ENCODE results near the gene KIF11.

Gene KIF11

DNA sequence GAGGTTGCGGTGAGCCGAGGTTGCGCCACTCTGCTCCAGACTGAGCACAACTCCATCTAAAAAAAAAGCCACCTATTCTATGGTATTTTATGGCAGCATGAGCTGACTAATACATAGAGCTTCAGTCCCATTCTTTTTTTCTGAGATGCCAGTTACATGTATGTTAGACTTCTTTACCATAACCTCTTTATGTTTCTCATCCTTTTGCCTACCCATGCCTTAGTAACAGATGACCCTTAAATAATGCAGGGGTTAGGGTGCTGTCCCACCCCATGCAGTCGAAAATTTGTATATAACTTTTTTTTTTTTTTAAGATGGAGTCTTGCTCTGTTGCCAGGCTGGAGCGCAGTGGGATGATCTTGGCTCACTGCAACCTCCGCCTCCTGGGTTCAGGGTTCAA is 74.1 kb downstream of the KIF11 start:
- no peak overlapping the region for H3K4me3 ChIP-seq (replicated peaks; ENCODE audit: low read depth, low read length)
- DNase-seq (ENCODE audit: extremely low read depth, insufficient read length), result no peak
- no peak for TF ChIP-seq CTCF (IDR thresholded peaks at IDR 0.05; ENCODE audit: insufficient read depth, low read length, poor library complexity, severe bottlenecking)
- no peaks in the 10 kb centered on the region for H3K36me3 ChIP-seq (ENCODE audit: control insufficient read depth, insufficient read depth, low read length)
- no peaks in the 10 kb centered on the region for H3K27me3 ChIP-seq (replicated peaks; ENCODE audit: control insufficient read depth, insufficient read depth, low read length)

DNA sequence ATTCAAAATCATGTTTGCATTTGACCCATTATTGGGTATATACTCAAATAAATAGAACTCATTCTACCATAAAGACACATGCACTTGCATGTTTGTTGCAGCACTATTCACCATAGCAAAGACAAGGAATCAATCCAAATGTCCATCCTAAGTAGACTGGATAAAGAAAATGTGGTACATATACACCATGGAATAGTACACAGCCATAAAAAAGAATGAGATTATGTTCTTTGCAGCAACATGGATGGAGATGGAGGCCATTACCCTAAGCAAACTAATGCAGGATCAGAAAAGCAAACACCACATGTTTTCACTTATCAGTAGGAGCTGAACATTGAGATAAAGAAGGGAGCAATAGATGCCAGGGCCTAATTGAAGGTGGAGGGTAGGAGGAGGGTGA is 84.8 kb downstream of the KIF11 start:
- H3K36me3 ChIP-seq (ENCODE audit: control insufficient read depth, insufficient read depth, low read length), result no peaks in the 10 kb centered on the region
- H3K27me3 ChIP-seq (replicated peaks; ENCODE audit: control insufficient read depth, insufficient read depth, low read length), result no peaks in the 10 kb centered on the region
- H3K4me3 ChIP-seq (replicated peaks; ENCODE audit: low read depth, low read length), result no peak overlapping the region
- no peak for TF ChIP-seq CTCF (IDR thresholded peaks at IDR 0.05; ENCODE audit: insufficient read depth, low read length, poor library complexity, severe bottlenecking)
- no peak for DNase-seq (ENCODE audit: extremely low read depth, insufficient read length)

GRCh38 chr10:92678206-92678605 is 85.3 kb downstream of the KIF11 start:
- no peak for TF ChIP-seq CTCF (IDR thresholded peaks at IDR 0.05; ENCODE audit: insufficient read depth, low read length, poor library complexity, severe bottlenecking)
- Histone ChIP-seq H3K27me3 (replicated peaks; ENCODE audit: control insufficient read depth, insufficient read depth, low read length) (no peaks in the 10 kb centered on the region), H3K36me3 (ENCODE audit: control insufficient read depth, insufficient read depth, low read length) (no peaks in the 10 kb centered on the region), H3K4me3 (replicated peaks; ENCODE audit: low read depth, low read length) (no peak overlapping the region)
- no peak for DNase-seq (ENCODE audit: extremely low read depth, insufficient read length)

DNA sequence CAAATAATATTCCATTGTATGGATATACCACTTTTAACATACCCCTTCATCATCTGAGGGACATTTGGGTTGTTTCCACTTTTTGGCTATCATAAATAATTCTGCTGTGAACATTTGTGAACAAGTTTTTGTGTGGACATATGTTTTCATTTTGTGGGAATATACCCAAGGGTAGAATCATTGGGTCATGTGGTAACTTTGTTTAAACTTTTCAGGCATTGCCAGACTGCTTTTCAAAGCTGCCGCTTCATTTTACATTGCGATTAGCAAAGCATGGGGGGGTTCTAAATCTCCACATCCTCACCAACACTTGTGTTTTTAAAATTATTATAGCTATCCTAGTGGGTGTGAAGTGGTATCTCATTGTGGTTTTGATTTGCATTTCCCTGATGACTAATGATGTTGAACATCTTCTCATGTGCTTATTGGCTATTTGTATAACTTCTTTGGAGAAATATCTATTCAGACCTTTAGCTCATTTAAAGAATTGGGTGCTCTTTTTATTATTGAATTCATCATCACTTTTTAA is 88.4 kb downstream of the KIF11 start:
- Histone ChIP-seq H3K27me3 (replicated peaks; ENCODE audit: control insufficient read depth, insufficient read depth, low read length) (no peaks in the 10 kb centered on the region), H3K4me3 (replicated peaks; ENCODE audit: low read depth, low read length) (no peak overlapping the region), H3K36me3 (ENCODE audit: control insufficient read depth, insufficient read depth, low read length) (no peaks in the 10 kb centered on the region)
- TF ChIP-seq CTCF (IDR thresholded peaks at IDR 0.05; ENCODE audit: insufficient read depth, low read length, poor library complexity, severe bottlenecking), result no peak
- DNase-seq (ENCODE audit: extremely low read depth, insufficient read length), result no peak

- H3K27me3 ChIP-seq (replicated peaks; ENCODE audit: control insufficient read depth, insufficient read depth, low read length), result no peaks in the 10 kb centered on the region; the same call in 1 of the 2 replicates
- H3K4me3 ChIP-seq (replicated peaks; ENCODE audit: low read depth, low read length), result no peak overlapping the region
- DNase-seq (ENCODE audit: extremely low read depth, insufficient read length), result no peak
- TF ChIP-seq CTCF (IDR thresholded peaks at IDR 0.05; ENCODE audit: insufficient read depth, low read length, poor library complexity, severe bottlenecking), result no peak
- no peaks in the 10 kb centered on the region for H3K36me3 ChIP-seq (ENCODE audit: control insufficient read depth, insufficient read depth, low read length)
These were observed 95.6 kb downstream of the KIF11 start for GRCh38 chr10:92688573-92688926.
